HG03469 (cell line): ENCODE measurements around the gene SHH.

Source experiments
- ATAC-seq: cut with Tn5 transposase; IDR thresholded peaks from one replicate; pipeline ENCODE4 v1.9.1; 2021; ENCODE audit warnings: mild to moderate bottlenecking, moderate library complexity, moderate number of reproducible peaks; ENCODE audit not compliant: unreplicated experiment

The SHH gene

GRCh38 chr7:155769701-155770100, 42.6 kb downstream of the SHH start:
- ATAC-seq: no peak

- ATAC-seq: no peak
Measured at GRCh38 chr7:155766966-155767916, 45.0 kb downstream of the SHH start.

GRCh38 chr7:155766386-155766785, 45.9 kb downstream of the SHH start:
- ATAC-seq: no peak

GRCh38 chr7:155765458-155765857, 46.8 kb downstream of the SHH start:
- no peak for ATAC-seq

- no peak for ATAC-seq
Measured at GRCh38 chr7:155764438-155764793, 47.8 kb downstream of the SHH start.

GRCh38 chr7:155763691-155764437, 48.4 kb downstream of the SHH start:
- ATAC-seq: peak; percentile 42

GRCh38 chr7:155763122-155763521, 49.1 kb downstream of the SHH start:
- ATAC-seq: no peak

GRCh38 chr7:155762655-155763054, 49.6 kb downstream of the SHH start:
- no peak for ATAC-seq

GRCh38 chr7:155762036-155762435, 50.2 kb downstream of the SHH start:
- ATAC-seq: no peak

GRCh38 chr7:155761162-155761561, 51.1 kb downstream of the SHH start:
- no peak for ATAC-seq

GRCh38 chr7:155759740-155760430, 52.4 kb downstream of the SHH start:
- ATAC-seq: no peak

- ATAC-seq: no peak
Measured at GRCh38 chr7:155758348-155758747, 53.9 kb downstream of the SHH start.

GRCh38 chr7:155756322-155756721, 55.9 kb downstream of the SHH start:
- ATAC-seq: no peak

GRCh38 chr7:155755026-155755425, 57.2 kb downstream of the SHH start:
- no peak for ATAC-seq

- no peak for ATAC-seq
Measured at GRCh38 chr7:155754165-155754564, 58.1 kb downstream of the SHH start.

GRCh38 chr7:155753446-155753965, 58.8 kb downstream of the SHH start:
- no peak for ATAC-seq

- ATAC-seq: no peak
Measured at GRCh38 chr7:155752756-155753445, 59.4 kb downstream of the SHH start.

GRCh38 chr7:155751409-155751808, 60.9 kb downstream of the SHH start:
- ATAC-seq: no peak

GRCh38 chr7:155750255-155751125, 61.8 kb downstream of the SHH start:
- ATAC-seq: no peak
